WERI-Rb-1 (cell line): ENCODE results near the gene CDCP1.
A peak's percentile ranks its signal among the peaks of the same experiment; 100 is the strongest.
"Not testable (repeated sequence)": the region's sequence is repeated elsewhere in the genome, so short reads cannot be mapped to it uniquely, and the experiment has no call there.

Source experiments
- DNase-seq: peaks from one replicate; pipeline ENCODE4 v3.0.0-alpha.2; 2020
- H3K27ac ChIP-seq: fragments of 250-450 bp; sonication (Bioruptor Pico); 2 replicates; pipeline ENCODE4 v1.5.1; 2020; ENCODE audit warnings: mild to moderate bottlenecking, moderate library complexity
- H3K27me3 ChIP-seq: fragments of 250-450 bp; sonication (Bioruptor Pico); 2 replicates; pipeline ENCODE4 v1.5.1; 2021; ENCODE audit warnings: mild to moderate bottlenecking, low read depth, moderate library complexity; ENCODE audit not compliant: insufficient read depth, severe bottlenecking
- H3K36me3 ChIP-seq: fragments of 250-450 bp; sonication (Bioruptor Pico); 2 replicates; pipeline ENCODE4 v1.5.1; 2020; ENCODE audit warnings: mild to moderate bottlenecking, moderate library complexity
- H3K4me3 ChIP-seq: 2 replicates; pipeline ENCODE4 v1.5.1; 2011; ENCODE audit warnings: low read depth, mild to moderate bottlenecking, control low read depth, low read length
- H3K9me3 ChIP-seq: fragments of 250-450 bp; sonication (Bioruptor Pico); 2 replicates; pipeline ENCODE4 v1.5.1; 2021; ENCODE audit warnings: mild to moderate bottlenecking, moderate library complexity; ENCODE audit not compliant: severe bottlenecking
- TF ChIP-seq, protein P1 (sequence below): IDR thresholded peaks from 2 replicates; pipeline ENCODE4 v1.5.1; 2011; ENCODE audit warnings: low read depth, mild to moderate bottlenecking, control low read depth, inconsistent platforms, low read length

The CDCP1 gene

GRCh38 chr3:45151100-45151499 lies 4.9 kb upstream of the CDCP1 start:
- Histone ChIP-seq H3K27me3 (no peaks in the 10 kb centered on the region), H3K27ac (no peak overlapping the region), H3K9me3 (peaks cover 4% of the 10 kb centered on the region), H3K4me3 (no peak overlapping the region), H3K36me3 (no peaks in the 10 kb centered on the region)
- no peak for DNase-seq
- TF ChIP-seq, protein P1, sequence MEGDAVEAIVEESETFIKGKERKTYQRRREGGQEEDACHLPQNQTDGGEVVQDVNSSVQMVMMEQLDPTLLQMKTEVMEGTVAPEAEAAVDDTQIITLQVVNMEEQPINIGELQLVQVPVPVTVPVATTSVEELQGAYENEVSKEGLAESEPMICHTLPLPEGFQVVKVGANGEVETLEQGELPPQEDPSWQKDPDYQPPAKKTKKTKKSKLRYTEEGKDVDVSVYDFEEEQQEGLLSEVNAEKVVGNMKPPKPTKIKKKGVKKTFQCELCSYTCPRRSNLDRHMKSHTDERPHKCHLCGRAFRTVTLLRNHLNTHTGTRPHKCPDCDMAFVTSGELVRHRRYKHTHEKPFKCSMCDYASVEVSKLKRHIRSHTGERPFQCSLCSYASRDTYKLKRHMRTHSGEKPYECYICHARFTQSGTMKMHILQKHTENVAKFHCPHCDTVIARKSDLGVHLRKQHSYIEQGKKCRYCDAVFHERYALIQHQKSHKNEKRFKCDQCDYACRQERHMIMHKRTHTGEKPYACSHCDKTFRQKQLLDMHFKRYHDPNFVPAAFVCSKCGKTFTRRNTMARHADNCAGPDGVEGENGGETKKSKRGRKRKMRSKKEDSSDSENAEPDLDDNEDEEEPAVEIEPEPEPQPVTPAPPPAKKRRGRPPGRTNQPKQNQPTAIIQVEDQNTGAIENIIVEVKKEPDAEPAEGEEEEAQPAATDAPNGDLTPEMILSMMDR = no peak

DNA sequence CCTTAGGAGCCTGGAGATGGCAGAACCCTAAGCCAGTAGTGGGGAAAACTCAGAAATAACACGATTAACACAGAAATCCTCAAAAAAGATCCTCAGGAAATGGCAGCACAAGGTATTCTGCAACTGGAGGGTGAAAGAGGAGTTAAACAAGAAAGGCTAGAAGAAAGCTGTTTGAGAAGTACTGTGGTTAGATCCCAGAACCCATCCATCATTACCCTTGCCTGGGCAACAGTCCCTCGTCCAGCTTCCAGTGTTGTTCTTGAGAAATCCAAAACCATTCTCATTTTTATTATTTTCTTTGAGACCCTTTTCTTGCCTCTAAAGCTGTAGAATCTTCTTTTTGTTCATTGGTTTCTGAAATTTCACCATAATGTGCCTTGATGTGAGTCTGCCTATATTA lies 2.7 kb upstream of the CDCP1 start:
- H3K9me3 ChIP-seq = peaks cover 4% of the 10 kb centered on the region
- no peaks in the 10 kb centered on the region for H3K36me3 ChIP-seq
- no peak for DNase-seq

DNA sequence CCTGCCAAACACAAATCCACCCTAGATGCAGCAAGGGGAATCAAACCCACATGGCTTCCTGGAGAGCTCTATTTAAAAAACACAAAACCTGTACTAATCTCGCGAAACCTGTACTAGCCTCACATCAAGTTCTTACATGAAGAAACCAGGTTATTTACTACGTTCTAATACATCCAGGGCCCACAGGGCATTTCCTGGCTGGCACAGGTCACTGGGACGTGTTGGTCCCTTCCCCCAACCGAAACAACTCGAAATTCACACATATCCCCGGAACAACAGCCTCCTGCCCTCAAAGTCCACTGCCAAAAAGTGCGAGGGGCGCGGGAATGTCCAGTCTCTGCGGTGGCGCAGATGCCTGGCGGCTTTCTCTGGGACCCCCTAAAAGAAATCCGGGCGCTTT lies 955 bp downstream of the CDCP1 start:
- no peaks in the 10 kb centered on the region for H3K36me3 ChIP-seq
- H3K9me3 ChIP-seq = no peaks in the 10 kb centered on the region
- no peaks in the 10 kb centered on the region for H3K27me3 ChIP-seq
- H3K27ac ChIP-seq = no peak overlapping the region
- no peak for DNase-seq
- peak overlapping the region; percentile 48 for H3K4me3 ChIP-seq
- TF ChIP-seq, protein P1 = no peak

More for the DNA sequence above, 2.7 kb upstream of the CDCP1 start:
- Histone ChIP-seq H3K27me3 (no peaks in the 10 kb centered on the region), H3K27ac (no peak overlapping the region), H3K4me3 (no peak overlapping the region)
- TF ChIP-seq, protein P1 = no peak

DNA sequence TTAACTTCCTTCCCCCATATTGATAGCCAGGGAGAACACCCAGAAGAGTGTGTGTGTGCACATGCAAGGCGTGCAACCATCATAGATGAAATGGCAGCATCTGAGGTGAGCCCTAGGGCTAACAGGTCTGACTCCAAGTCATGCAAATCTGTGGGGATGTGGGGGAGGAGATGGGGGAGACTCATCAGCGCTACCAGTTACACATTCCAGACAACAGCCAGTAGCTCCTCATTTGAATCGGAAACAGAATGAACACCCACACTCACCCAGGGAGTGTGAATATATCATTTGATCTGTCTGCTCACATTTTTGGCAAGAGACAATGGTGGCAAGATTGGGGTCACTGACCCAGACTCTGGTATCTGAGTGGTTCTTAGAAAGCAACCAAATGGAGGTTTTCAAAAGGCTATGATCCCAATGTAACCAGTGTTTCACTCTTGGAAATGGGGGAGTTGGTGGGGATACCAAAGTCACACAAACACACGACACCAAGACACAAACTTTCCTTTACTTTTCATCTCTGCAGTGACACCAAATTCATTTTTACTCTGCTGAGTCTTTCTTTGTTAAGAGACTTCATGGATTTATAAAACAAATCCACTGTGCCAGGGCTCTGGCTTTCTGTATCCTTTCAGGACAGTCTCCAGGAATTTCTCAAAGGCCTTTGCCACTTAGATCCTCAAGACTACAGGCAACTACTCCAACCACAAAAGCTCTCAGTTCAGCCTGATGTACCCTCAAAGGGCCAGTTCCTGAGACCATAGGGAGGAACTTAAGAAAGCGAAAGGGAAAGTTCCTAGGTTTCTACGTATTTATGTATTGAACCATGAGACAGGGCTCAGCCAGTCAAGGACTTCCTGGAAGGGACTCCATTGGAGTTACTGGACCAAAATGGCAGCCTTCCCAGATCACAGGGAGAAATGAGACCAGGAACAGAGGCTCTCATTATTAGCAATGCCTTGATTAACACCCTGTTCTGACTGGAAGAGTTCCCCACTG lies 2.2 kb downstream of the CDCP1 start:
- no peak overlapping the region for H3K4me3 ChIP-seq
- TF ChIP-seq, protein P1 = no peak
- H3K9me3 ChIP-seq = no peaks in the 10 kb centered on the region
- H3K36me3 ChIP-seq = no peaks in the 10 kb centered on the region
- no peak overlapping the region for H3K27ac ChIP-seq
- H3K27me3 ChIP-seq = no peaks in the 10 kb centered on the region
- no peak for DNase-seq

DNA sequence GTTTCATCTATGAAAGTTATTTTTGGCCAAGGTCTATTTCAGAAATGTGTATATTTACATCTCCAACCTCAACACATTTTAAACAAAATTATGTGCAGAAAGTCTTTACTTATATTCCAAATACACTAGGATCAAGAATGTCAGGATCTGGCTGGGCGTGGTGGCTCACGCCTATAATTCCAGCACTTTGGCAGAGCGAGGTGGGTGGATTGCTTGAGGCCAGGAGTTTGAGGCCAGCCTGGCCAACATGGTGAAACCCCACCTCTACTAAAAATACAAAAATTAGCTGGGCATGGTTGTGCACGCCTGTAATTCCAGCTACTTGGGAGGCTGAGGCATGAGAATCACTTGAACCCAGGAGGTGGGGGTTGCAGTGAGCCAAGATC lies 5.4 kb downstream of the CDCP1 start:
- not testable (repeated sequence) for DNase-seq, H3K27me3 ChIP-seq, H3K27ac ChIP-seq, H3K4me3 ChIP-seq, H3K9me3 ChIP-seq, H3K36me3 ChIP-seq

GRCh38 chr3:45140141-45140769 lies 5.9 kb downstream of the CDCP1 start:
- TF ChIP-seq, protein P1 = no peak
- Histone ChIP-seq H3K27me3 (no peaks in the 10 kb centered on the region), H3K27ac (no peak overlapping the region), H3K9me3 (no peaks in the 10 kb centered on the region), H3K4me3 (no peak overlapping the region), H3K36me3 (no peaks in the 10 kb centered on the region)
- DNase-seq = no peak
